Measurements from ENCODE around the gene FBXW5. TPM values are rescaled to one million over a fixed set of nuclear protein-coding genes. Genes with fewer than 3 reads are reported as not detected.

Gene FBXW5
- total and polyA plus RNA-seq, 10 of the 15 experiments (the other 5 are each of a cell fraction or from before 2014, with no cell fraction given), result 0.21 to 97.3 (median 44.5) TPM

DNA sequence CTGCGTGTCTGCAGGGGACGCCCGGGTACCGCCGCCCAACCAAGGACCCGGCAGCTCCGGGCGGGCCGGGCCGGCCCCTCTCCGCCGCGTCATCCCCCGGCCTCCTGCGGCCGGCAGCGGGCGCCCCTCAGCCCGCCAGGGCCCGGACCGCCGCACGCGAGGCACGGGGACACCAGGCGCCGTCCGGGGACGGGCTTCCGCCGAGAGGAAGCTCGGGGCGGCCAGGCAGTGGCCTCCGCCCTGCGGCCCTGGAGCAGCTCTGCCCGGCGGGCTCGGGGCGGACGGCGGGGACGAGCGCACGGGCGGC, 373 bp downstream of the FBXW5 start (continued):
- TF ChIP-seq, protein P1, sequence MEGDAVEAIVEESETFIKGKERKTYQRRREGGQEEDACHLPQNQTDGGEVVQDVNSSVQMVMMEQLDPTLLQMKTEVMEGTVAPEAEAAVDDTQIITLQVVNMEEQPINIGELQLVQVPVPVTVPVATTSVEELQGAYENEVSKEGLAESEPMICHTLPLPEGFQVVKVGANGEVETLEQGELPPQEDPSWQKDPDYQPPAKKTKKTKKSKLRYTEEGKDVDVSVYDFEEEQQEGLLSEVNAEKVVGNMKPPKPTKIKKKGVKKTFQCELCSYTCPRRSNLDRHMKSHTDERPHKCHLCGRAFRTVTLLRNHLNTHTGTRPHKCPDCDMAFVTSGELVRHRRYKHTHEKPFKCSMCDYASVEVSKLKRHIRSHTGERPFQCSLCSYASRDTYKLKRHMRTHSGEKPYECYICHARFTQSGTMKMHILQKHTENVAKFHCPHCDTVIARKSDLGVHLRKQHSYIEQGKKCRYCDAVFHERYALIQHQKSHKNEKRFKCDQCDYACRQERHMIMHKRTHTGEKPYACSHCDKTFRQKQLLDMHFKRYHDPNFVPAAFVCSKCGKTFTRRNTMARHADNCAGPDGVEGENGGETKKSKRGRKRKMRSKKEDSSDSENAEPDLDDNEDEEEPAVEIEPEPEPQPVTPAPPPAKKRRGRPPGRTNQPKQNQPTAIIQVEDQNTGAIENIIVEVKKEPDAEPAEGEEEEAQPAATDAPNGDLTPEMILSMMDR (IDR thresholded peaks at IDR 0.05 in 2 of 3, conservative IDR thresholded peaks at IDR 0.05 in 1 of 3; ENCODE audit: control insufficient read depth in 2 of 3, extremely low read depth in 1 of 3, insufficient read depth in 1 of 3, low read depth in 3 of 3, low read length in 3 of 3), result peak in 1 of 3 experiments; percentile 24; a peak in 1 of 6 replicates
- TF ChIP-seq ZNF217 (IDR thresholded peaks at IDR 0.05) (peak; percentile 17; the same call in 1 of the 2 replicates), ZBTB40 (IDR thresholded peaks at IDR 0.05; ENCODE audit: borderline replicate concordance) (no peak)
- TF ChIP-seq, protein P2, sequence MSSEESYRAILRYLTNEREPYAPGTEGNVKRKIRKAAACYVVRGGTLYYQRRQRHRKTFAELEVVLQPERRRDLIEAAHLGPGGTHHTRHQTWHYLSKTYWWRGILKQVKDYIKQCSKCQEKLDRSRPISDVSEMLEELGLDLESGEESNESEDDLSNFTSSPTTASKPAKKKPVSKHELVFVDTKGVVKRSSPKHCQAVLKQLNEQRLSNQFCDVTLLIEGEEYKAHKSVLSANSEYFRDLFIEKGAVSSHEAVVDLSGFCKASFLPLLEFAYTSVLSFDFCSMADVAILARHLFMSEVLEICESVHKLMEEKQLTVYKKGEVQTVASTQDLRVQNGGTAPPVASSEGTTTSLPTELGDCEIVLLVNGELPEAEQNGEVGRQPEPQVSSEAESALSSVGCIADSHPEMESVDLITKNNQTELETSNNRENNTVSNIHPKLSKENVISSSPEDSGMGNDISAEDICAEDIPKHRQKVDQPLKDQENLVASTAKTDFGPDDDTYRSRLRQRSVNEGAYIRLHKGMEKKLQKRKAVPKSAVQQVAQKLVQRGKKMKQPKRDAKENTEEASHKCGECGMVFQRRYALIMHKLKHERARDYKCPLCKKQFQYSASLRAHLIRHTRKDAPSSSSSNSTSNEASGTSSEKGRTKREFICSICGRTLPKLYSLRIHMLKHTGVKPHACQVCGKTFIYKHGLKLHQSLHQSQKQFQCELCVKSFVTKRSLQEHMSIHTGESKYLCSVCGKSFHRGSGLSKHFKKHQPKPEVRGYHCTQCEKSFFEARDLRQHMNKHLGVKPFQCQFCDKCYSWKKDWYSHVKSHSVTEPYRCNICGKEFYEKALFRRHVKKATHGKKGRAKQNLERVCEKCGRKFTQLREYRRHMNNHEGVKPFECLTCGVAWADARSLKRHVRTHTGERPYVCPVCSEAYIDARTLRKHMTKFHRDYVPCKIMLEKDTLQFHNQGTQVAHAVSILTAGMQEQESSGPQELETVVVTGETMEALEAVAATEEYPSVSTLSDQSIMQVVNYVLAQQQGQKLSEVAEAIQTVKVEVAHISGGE (CRISPR knock-in tag; IDR thresholded peaks at IDR 0.05), result 0 out of 2 replicates have a peak, but pooled peaks have one; percentile 12
